ENCODE data around the gene BMP7.

BMP7 gene

GRCh38 chr20:57131601-57132391 is 134.6 kb downstream of the BMP7 start:
- DNase-seq = no peak
- intact Hi-C loops (cut with DNase I) = no loop called here

GRCh38 chr20:57131077-57131476 is 135.4 kb downstream of the BMP7 start:
- intact Hi-C loops (cut with DNase I) = no loop called here
- no peak for DNase-seq

- no peak for DNase-seq
Measured at GRCh38 chr20:57130160-57130772, 136.2 kb downstream of the BMP7 start.

GRCh38 chr20:57129303-57129702 is 137.1 kb downstream of the BMP7 start:
- intact Hi-C loops (cut with DNase I) = no loop called here
- no peak for DNase-seq

More at GRCh38 chr20:57130160-57130772, 136.2 kb downstream of the BMP7 start:
- intact Hi-C loops (cut with DNase I) = no loop called here

- DNase-seq = peak in 12 of 42 donors; percentile 23 to 55 (median 40)
Measured at GRCh38 chr20:57128044-57128757, 138.2 kb downstream of the BMP7 start.

GRCh38 chr20:57126481-57127092 is 139.9 kb downstream of the BMP7 start:
- DNase-seq = no peak
- intact Hi-C loops (cut with DNase I) = no loop called here

More at GRCh38 chr20:57128044-57128757, 138.2 kb downstream of the BMP7 start:
- intact Hi-C loops (cut with DNase I) = no loop called here

GRCh38 chr20:57124800-57125517 is 141.5 kb downstream of the BMP7 start:
- intact Hi-C loops (cut with DNase I) = no loop called here
- no peak for DNase-seq

- DNase-seq = no peak
Measured at GRCh38 chr20:57124366-57124765, 142.1 kb downstream of the BMP7 start.

GRCh38 chr20:57123504-57123903 is 142.9 kb downstream of the BMP7 start:
- DNase-seq = no peak
- intact Hi-C loops (cut with DNase I) = no loop called here

More at GRCh38 chr20:57124366-57124765, 142.1 kb downstream of the BMP7 start:
- intact Hi-C loops (cut with DNase I) = no loop called here

GRCh38 chr20:57122536-57123489 is 143.6 kb downstream of the BMP7 start:
- intact Hi-C loops (cut with DNase I) = no loop called here
- DNase-seq = no peak

- intact Hi-C loops (cut with DNase I) = no loop called here
- no peak for DNase-seq
Measured at GRCh38 chr20:57118964-57119363, 147.5 kb downstream of the BMP7 start.

Measured in head of caudate nucleus (tissue), 42 donors.